GM21423 (cell line): ENCODE data around the gene COPZ2.
"Not testable (repeated sequence)": the region's sequence is repeated elsewhere in the genome, so short reads cannot be mapped to it uniquely, and the experiment has no call there.

Experiments
- ATAC-seq: cut with Tn5 transposase; IDR thresholded peaks from one replicate; pipeline ENCODE4 v1.9.1; 2021; ENCODE audit warnings: mild to moderate bottlenecking, moderate library complexity; ENCODE audit not compliant: unreplicated experiment

Gene COPZ2

DNA sequence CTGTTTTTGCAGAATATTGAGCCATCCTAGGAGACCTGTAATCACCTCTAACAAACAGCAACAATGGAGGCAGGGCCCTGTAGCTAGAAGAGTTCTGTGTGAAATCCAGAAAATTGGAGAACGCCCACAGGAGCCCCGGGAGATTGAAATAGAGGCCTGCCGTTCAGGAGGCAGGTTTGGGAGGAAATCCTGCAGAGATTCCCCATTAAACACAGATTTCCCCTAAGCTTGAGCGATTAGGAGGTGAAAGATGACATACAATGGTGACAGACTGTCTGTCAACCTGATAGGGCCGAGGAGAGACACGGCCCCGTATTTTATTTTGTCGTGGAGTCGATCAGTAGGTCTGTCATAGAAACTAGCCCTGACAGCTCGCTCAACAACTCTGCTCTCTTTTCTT lies 48.4 kb downstream of the COPZ2 start:
- ATAC-seq, result no peak

DNA sequence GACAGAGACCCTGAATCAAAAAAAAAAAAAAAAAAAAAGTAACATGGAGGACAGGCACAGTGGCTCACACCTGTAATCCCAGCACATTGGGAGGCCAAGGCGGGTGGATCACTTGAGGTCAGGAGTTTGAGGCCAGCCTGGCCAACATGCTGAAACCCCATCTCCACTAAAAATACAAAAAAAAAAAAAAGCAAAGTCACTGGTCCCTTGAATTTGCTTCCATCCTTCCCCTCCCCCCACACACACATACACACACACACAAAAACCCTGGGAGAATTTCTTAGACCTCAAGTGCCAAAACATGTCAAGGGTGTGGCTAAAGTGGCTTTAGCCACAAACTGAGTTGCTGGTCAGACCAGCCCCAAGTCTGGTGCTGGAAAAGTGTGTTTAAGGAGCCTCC lies 49.2 kb downstream of the COPZ2 start:
- not testable (repeated sequence) for ATAC-seq

DNA sequence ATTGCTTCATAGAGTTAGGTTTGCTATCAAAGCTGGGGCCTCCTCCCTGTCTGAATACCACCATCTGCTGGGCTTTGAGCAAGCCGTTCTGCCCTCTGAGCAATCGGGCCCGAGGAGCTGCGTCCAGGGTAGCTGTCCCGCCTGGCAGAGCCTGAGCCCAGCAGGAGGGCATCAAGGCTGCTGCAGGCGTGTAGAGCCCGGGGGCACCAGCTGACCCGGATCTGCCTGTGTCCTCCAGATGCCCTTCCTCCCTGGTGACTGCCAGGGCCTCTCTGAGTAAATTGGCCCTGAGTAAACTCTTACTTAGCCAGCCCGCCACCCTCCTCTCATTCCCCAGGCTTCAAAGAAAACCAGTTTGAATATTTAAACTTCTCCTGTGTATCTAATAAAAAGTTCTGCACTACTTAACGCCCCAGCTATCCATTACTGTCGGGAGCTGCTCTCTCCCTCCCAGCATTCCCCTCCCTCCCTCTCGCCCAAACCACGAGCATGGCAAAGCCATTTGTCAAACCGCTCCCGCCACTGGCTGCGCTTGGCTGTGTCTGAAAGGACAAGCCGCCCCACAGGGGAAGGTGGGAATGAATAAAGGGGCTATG lies 50.3 kb downstream of the COPZ2 start:
- ATAC-seq, result no peak

DNA sequence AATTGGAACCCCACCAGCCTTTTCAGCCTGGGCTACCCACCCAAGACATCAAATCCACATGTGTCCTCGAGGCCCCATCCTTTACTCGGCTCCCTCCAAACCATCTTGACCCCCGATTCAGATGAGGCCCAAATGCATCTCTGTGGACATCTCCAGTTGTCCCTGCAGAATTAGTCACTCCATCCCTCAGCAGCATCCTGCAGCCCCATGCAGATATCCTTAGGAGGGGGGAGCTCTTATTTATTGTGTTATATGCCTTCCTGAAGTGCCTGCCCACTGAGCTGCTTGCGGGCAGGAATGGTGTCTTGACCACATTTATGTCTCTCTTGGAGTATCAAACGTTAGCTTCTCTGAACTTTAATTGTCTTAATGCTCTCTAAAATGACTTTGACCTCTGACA lies 51.1 kb downstream of the COPZ2 start:
- ATAC-seq, result no peak

DNA sequence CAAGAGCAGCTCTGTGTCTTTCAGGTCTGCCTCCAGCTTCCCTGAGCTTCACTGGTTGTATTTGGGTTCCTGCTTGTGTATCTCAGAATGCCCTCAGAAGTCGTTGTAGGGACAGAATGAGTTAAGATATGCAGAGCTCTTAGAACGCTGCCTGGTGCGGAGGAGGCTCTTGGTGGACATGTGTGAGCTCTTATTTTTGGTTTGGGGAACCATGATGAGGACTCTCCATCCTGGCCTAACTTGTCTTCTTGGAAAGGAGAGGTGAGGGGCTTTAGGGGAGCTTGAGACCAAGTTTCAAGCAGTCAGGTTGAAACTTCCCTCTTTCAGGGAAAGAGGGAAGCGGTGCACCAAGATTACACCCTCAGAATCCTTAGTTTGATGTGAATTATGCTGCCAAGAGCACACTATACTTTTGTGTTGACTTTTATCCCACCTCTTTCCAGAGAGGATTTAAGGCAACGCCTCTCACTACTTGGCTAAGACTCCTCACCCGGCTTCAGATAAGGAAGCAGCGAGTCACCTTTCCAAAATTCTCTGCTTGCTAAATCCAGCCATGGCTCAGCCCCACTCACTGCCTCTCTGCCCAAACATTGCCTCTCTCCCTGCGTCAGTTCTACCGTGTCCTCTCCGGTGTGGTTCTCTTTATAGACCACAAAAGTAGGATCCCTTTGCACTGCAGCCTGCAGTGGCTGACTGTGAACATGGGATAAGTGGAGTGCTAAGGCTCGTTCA lies 53.9 kb downstream of the COPZ2 start:
- ATAC-seq, result no peak

DNA sequence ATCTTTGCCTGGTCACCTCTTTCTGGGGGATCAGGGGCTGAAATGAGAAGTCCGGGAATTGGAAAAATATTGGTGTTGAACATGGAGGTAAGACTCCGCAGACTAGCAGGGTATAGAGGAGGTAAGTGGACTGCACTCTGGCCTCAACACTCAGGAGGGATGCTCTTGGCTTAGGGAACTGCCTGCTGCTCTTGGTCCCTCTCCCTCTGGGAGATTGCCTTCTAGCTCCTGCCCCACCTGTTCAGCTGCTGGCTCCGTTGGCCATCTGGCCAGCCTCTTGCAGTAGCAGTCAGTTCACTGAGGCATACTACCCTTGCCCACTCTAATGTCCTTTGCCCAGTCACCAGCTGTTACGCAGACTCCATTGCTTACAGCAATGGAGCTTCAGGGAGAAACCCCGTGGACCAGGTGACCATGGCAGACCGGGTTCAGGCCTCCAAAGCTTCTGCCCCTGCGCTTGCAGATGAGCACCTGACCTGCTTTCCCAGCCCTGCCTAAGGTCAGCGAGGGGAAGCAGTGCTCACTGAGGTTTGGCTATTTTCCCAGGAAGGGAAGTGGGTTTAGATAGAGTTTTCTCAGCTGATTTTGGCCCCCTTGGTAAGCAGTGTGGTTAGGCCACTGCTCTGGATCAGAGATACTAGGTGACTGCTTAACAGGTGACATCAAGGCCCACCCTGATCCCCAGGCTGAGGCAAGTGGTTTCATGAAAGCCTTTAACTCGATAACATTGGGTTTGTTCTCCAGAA lies 54.8 kb downstream of the COPZ2 start:
- no peak for ATAC-seq

DNA sequence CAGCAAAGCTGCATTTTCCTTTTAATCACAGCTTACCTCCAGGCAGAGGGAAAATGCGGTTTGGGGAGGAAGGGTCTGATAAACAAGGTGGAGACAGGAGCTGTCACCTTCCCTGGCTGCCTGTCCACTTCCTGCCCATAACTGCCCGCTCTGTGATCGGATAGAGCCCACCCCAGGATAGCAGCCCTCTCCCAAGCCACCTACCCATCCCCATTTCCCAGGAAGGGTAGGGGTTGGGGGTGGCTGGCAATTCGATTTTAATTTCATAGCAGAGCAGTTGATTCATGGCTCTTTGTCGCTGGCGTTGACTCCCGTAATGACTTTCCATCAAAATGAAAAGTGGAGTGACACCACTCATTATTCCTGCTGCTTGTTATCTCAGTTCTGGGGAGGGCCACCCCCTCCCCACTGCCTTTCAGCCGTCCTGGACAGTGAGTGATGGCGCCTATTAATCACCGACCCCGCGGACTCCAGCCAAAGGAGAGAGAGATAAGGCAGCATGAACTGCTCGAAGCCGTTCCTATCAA lies 55.4 kb downstream of the COPZ2 start:
- ATAC-seq, result no peak

DNA sequence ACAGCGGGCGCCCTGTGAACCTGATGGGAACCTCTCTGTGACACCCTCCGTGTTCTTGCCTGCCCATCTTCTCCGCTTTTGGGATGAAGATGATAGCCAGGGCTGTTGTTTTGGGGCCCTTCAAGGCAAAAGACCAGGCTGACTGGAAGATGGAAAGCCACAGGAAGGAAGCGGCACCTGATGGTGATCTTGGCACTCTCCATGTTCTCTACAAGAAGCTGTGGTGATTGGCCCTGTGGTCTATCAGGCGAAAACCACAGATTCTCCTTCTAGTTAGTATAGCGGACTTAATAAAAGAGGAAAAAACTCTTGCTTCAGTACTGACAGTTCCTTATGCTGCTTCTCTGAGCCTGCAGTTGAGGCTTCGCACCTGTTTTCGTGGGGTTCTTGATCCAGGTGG lies 56.1 kb downstream of the COPZ2 start:
- ATAC-seq, result no peak

DNA sequence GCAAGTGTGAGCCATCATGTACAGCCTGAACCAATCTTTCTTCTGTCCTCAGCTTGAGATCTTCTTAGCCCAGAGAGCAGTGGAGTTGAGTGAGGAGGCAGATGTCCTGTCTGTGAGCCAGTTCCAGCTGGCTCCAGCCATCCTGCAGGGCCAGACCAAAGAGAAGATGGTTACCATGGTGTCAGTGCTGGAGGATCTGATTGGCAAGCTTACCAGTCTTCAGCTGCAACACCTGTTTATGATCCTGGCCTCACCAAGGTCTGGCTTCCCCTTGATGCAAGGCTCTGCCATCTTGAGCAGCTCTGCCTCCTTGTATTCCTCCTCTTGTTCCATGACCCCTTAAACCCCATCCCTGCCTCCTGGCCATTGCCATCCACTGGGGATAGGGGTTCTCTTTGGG lies 57.1 kb downstream of the COPZ2 start:
- ATAC-seq, result no peak

DNA sequence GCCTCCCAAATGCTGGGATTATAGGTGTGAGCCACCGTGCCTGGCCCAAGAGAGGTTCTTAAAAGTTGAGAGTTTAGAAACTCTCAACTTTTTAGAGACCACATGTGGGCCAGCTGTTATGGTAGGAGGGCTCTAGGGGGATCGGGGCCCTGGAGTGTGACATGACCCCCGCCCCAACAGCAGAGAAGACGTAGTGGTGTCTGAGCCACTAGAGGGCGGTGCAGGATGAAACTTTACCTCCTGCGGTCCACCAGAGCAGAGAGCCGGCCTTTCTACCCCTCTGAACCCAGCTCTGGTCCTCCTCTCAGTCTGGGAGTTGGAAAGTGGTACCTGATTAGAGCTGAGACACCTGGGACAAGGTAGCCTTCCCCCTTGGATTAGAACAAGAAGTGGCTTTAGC lies 59.3 kb downstream of the COPZ2 start:
- no peak for ATAC-seq
